HCT116 (cell line): ENCODE results near the gene BTBD10. TPM values are rescaled to one million over a fixed set of nuclear protein-coding genes. Genes with fewer than 3 reads are reported as not detected.

Experiments
- ATAC-seq: fragments of 200-7000 bp; cut with Tn5 transposase; 2 replicates; pipeline ENCODE4 v1.9.1; 2020; ENCODE audit warnings: mild to moderate bottlenecking, moderate library complexity
- BruUV-seq: library from RNA; stranded (reverse); fragments of 400-500 nt; replicated peaks from 2 replicates; lab custom pipeline; 2021; lab: Mats Ljungman, UMichigan
- CTCF ChIA-PET: fragments of 300-600 bp; sonication (Branson Sonifier 250); formaldehyde crosslinking; loops from one replicate; lab custom pipeline; 2021; ENCODE audit warnings: antibody characterized with exemption; lab: Charles Lee
- POLR2A ChIA-PET: fragments of 300-600, 350-600 bp; sonication (Branson Sonifier 250); formaldehyde crosslinking; loops from one replicate; lab custom pipeline; 2021; ENCODE audit warnings: antibody characterized with exemption; lab: Charles Lee
- RAD21 ChIA-PET, 2 experiments: fragments of 300-600 bp; sonication (Branson Sonifier 250); formaldehyde crosslinking; loops; one replicate each; lab custom pipeline; 2023; ENCODE audit warnings: low total read pairs in 2 of 2; ENCODE audit not compliant: uncharacterized antibody in 2 of 2, unreplicated experiment in 2 of 2, low non-redundant PET in 1 of 2; lab: Charles Lee
- DNase-seq: peaks from one replicate; pipeline ENCODE4 v3.0.0-alpha.2; 2010; ENCODE audit warnings: low read depth, low spot score
- H2AFZ ChIP-seq: fragments of 200-600 bp; shearing (Covaris generic), sonication (generic); 2 replicates; pipeline ENCODE4 v1.6.1; 2017; ENCODE audit warnings: low read depth, mixed run types, mixed read lengths, antibody characterized with exemption, low read length; ENCODE audit not compliant: poor library complexity, severe bottlenecking
- H3K27ac ChIP-seq: 2 replicates; pipeline ENCODE4 v1.5.1; 2012; ENCODE audit warnings: low read depth, low read length
- H3K27me3 ChIP-seq: fragments of 200-600 bp; sonication (generic); 2 replicates; pipeline ENCODE4 v1.6.1; 2016; ENCODE audit warnings: mixed run types, low read length, mixed read lengths; ENCODE audit not compliant: insufficient read depth
- H3K36me3 ChIP-seq, 2 experiments: fragments of 200-500 bp in 1 of 2; fragments of 200-600 bp in 1 of 2; sonication (Bioruptor generic) in 1 of 2; sonication (generic) in 1 of 2; 2 replicates each; pipeline versions ENCODE4 v1.5.1 to v1.6.1; 2014 to 2016; ENCODE audit warnings: low read length in 2 of 2, inconsistent platforms in 1 of 2, mixed read lengths in 1 of 2, mixed run types in 1 of 2; ENCODE audit not compliant: insufficient read depth in 2 of 2, control insufficient read depth in 1 of 2
- H3K4me1 ChIP-seq, 2 experiments: fragments of 200-600 bp in 1 of 2; sonication (generic) in 1 of 2; 2 replicates each; pipeline versions ENCODE4 v1.5.1 to v1.6.1; 2012 to 2017; ENCODE audit warnings: low read length in 2 of 2, inconsistent platforms in 1 of 2, mild to moderate bottlenecking in 1 of 2, mixed read lengths in 1 of 2, mixed run types in 1 of 2, moderate library complexity in 1 of 2; ENCODE audit not compliant: insufficient read depth in 2 of 2, control insufficient read depth in 1 of 2
- H3K4me2 ChIP-seq: fragments of 200-600 bp; sonication (generic); 2 replicates; pipeline ENCODE4 v1.6.1; 2017; ENCODE audit warnings: mixed run types, low read length, mixed read lengths
- H3K4me3 ChIP-seq, 2 experiments: fragments of 200-600 bp in 1 of 2; sonication (generic) in 1 of 2; replicated peaks in 1 of 2; 2 replicates each; pipeline ENCODE4 v1.5.1; 2011 to 2016; ENCODE audit warnings: low read length in 2 of 2, control low read depth in 1 of 2, low read depth in 1 of 2, mild to moderate bottlenecking in 1 of 2, mixed read lengths in 1 of 2, mixed run types in 1 of 2
- H3K79me2 ChIP-seq: fragments of 200-600 bp; sonication (generic); 2 replicates; pipeline ENCODE4 v1.6.1; 2017; ENCODE audit warnings: mild to moderate bottlenecking, mixed run types, low read length, moderate library complexity, mixed read lengths; ENCODE audit not compliant: insufficient read depth
- H3K9ac ChIP-seq: fragments of 200-600 bp; sonication (generic); 2 replicates; pipeline ENCODE4 v1.6.1; 2016; ENCODE audit warnings: low read length, mixed read lengths
- H3K9me2 ChIP-seq: fragments of 200-600 bp; sonication (generic), shearing (Covaris generic); 2 replicates; pipeline ENCODE4 v1.6.1; 2017; ENCODE audit warnings: mixed run types, mild to moderate bottlenecking, moderate library complexity; ENCODE audit not compliant: insufficient read depth
- H3K9me3 ChIP-seq, 2 experiments: fragments of 200-500 bp in 1 of 2; fragments of 200-600 bp in 1 of 2; sonication (Bioruptor generic) in 1 of 2; sonication (generic) in 1 of 2; 2 replicates each; pipeline ENCODE4 v1.6.1; 2014 to 2017; ENCODE audit warnings: low read length in 2 of 2, mixed read lengths in 2 of 2, inconsistent platforms in 1 of 2, low read depth in 1 of 2, mild to moderate bottlenecking in 1 of 2, mixed run types in 1 of 2, moderate library complexity in 1 of 2; ENCODE audit not compliant: control insufficient read depth in 1 of 2, insufficient read depth in 1 of 2
- H4K20me1 ChIP-seq: fragments of 200-600 bp; sonication (generic), shearing (Covaris generic); 2 replicates; pipeline ENCODE4 v1.6.1; 2017; ENCODE audit warnings: mixed run types, mild to moderate bottlenecking, moderate library complexity; ENCODE audit not compliant: insufficient read depth
- CTCF ChIP-seq, 3 experiments: fragments of 200-600 bp in 1 of 3; sonication (generic) in 1 of 3; IDR thresholded peaks in 2 of 3; conservative IDR thresholded peaks in 1 of 3; 2 replicates each; pipeline ENCODE4 v1.5.1; 2012 to 2017; ENCODE audit warnings: low read depth in 2 of 3, low read length in 2 of 3, antibody characterized with exemption in 1 of 3, borderline replicate concordance in 1 of 3, control low read depth in 1 of 3, mild to moderate bottlenecking in 1 of 3, mixed read lengths in 1 of 3, mixed run types in 1 of 3, moderate library complexity in 1 of 3; ENCODE audit not compliant: insufficient read depth in 1 of 3
- EGR1 ChIP-seq: IDR thresholded peaks from 2 replicates; pipeline ENCODE4 v1.6.1; 2012; ENCODE audit warnings: low read depth
- ELF1 ChIP-seq: IDR thresholded peaks from 2 replicates; pipeline ENCODE4 v1.6.1; 2012; ENCODE audit warnings: low read depth, borderline replicate concordance
- MAX ChIP-seq: IDR thresholded peaks from 2 replicates; pipeline ENCODE4 v1.6.1; 2012
- POLR2AphosphoS5 ChIP-seq: IDR thresholded peaks from 2 replicates; pipeline ENCODE4 v1.6.1; 2011; ENCODE audit warnings: mild to moderate bottlenecking, low read depth, low read length, moderate library complexity
- RAD21 ChIP-seq: IDR thresholded peaks from 2 replicates; pipeline ENCODE4 v1.6.1; 2012; ENCODE audit warnings: low read depth, mild to moderate bottlenecking
- SIN3A ChIP-seq: IDR thresholded peaks from 2 replicates; pipeline ENCODE4 v1.6.1; 2012; ENCODE audit warnings: low read depth
- SP1 ChIP-seq: IDR thresholded peaks from 2 replicates; pipeline ENCODE4 v1.6.1; 2012; ENCODE audit warnings: low read depth
- SRF ChIP-seq: IDR thresholded peaks from 2 replicates; pipeline ENCODE4 v1.6.1; 2012; ENCODE audit warnings: low read depth
- TCF7L2 ChIP-seq: IDR thresholded peaks from 2 replicates; pipeline ENCODE4 v1.7.0; 2011; ENCODE audit warnings: borderline replicate concordance, inconsistent platforms; ENCODE audit not compliant: insufficient read depth, insufficient read length; ENCODE audit errors: extremely low read depth
- YY1 ChIP-seq: IDR thresholded peaks from 2 replicates; pipeline ENCODE4 v1.6.1; 2011; ENCODE audit warnings: low read length, low read depth, moderate library complexity, mild to moderate bottlenecking; ENCODE audit not compliant: insufficient replicate concordance; ENCODE audit errors: extremely low read depth
- intact Hi-C: fragments of 100-400 bp; cut with micrococcal nuclease; formaldehyde crosslinking; loops from 2 replicates; pipeline ENCODE4 v1.10.0; 2022
- total RNA-seq: library from RNA; stranded (reverse); gene quantifications from one replicate; pipeline ENCODE4 v1.2.1, GENCODE V29; 2021; ENCODE audit not compliant: unreplicated experiment

Gene BTBD10
- total RNA-seq, 1 experiment from 2014 or later: 17.0 TPM

- CTCF ChIA-PET: interaction anchor here (0.9 to 3.5 kb wide), 6 partner anchors 15 to 434 kb away, joined by 3 to 23 read pairs (median 3); no protein-coding TSS in a partner anchor
- POLR2A ChIA-PET: interaction anchor here (0.7 to 1.7 kb wide), 5 partner anchors 11 to 1852 kb away, joined by 3 to 6 read pairs (median 4); no protein-coding TSS in a partner anchor
- Histone ChIP-seq H3K4me2 (peak overlapping the region; percentile 88), H3K9me3 (no peaks in the 10 kb centered on the region), H3K4me1 (peaks cover 63 to 78% of the 10 kb centered on the region in 2 experiments), H4K20me1 (no peaks in the 10 kb centered on the region), H3K9me2 (no peaks in the 10 kb centered on the region), H2AFZ (peak overlapping the region; percentile 74), H3K27ac (peak overlapping the region; percentile 63), H3K4me3 (peak overlapping the region; percentile 27 to 56), H3K36me3 (no peaks in the 10 kb centered on the region)
- RAD21 ChIA-PET: interaction anchor here (0.5 to 1.9 kb wide), 3 partner anchors 128 to 1654 kb away, joined by 3 to 12 read pairs (median 5); no protein-coding TSS in a partner anchor
- DNase-seq: no peak
- peak; percentile 64 for ATAC-seq
- intact Hi-C loops: loop anchor here (2.0 kb wide), 1 partner anchor 60 kb away; no protein-coding TSS in a partner anchor
- TF ChIP-seq POLR2AphosphoS5 (peak; percentile 54), SIN3A (no peak), CTCF (IDR thresholded peaks at IDR 0.05 in 2 of 3, conservative IDR thresholded peaks at IDR 0.05 in 1 of 3; ENCODE audit: borderline replicate concordance in 1 of 3, insufficient read depth in 1 of 3, low read depth in 2 of 3, low read length in 2 of 3) (no peak), RAD21 (no peak), ELF1 (no peak), SP1 (peak; percentile 37; the same call in 1 of the 2 replicates), EGR1 (no peak), YY1 (no peak), SRF (no peak), TCF7L2 (peak; percentile 18), MAX (peak; percentile 79)
- TF ChIP-seq, all 23 proteins: peak for 4
- Histone ChIP-seq H3K9ac (peak overlapping the region; percentile 62), H3K27me3 (no peaks in the 10 kb centered on the region), H3K79me2 (no peaks in the 10 kb centered on the region)
- TSS peak; percentile 62 for BruUV-seq
Observed at GRCh38 chr11:13338427-13339069, 124.5 kb downstream of the BTBD10 start.
